Gastrocnemius medialis (tissue), 4 donors: ENCODE results near the gene VSIG8.

Source experiments
- CTCF ChIP-seq, 5 experiments: fragments of 450-650 bp in 3 of 5; fragments of 200-600 bp in 2 of 5; sonication (generic) in 2 of 5; IDR thresholded peaks in 4 of 5; conservative IDR thresholded peaks in 1 of 5; 1 replicate in 4 of 5; 2 replicates in 1 of 5; pipeline ENCODE4 v1.5.1; 2016 to 2019; ENCODE audit warnings: antibody characterized with exemption in 5 of 5, mild to moderate bottlenecking in 3 of 5, moderate library complexity in 3 of 5
- POLR2A ChIP-seq, 2 donors: fragments of 450-650 bp; IDR thresholded peaks; one replicate each; pipeline ENCODE4 v1.6.1; 2017; ENCODE audit warnings: antibody characterized with exemption in 2 of 2, mild to moderate bottlenecking in 2 of 2, moderate library complexity in 2 of 2

- TF ChIP-seq CTCF (IDR thresholded peaks at IDR 0.05 in 4 of 5, conservative IDR thresholded peaks at IDR 0.05 in 1 of 5) (no peak), POLR2A (IDR thresholded peaks at IDR 0.05) (no peak)
Measured at GRCh38 chr1:159829822-159830465, 32.5 kb downstream of the VSIG8 start.
